ENCODE data around the gene CASP10.

- TF ChIP-seq CTCF (IDR thresholded peaks at IDR 0.05; ENCODE audit: insufficient read depth, low read length) (no peak), POLR2AphosphoS5 (IDR thresholded peaks at IDR 0.05; ENCODE audit: low read depth) (no peak)
These were observed 42.9 kb upstream of the CASP10 start for GRCh38 chr2:201139836-201140604.
